ENCODE measurements around the gene TUG1.

Gene TUG1

DNA sequence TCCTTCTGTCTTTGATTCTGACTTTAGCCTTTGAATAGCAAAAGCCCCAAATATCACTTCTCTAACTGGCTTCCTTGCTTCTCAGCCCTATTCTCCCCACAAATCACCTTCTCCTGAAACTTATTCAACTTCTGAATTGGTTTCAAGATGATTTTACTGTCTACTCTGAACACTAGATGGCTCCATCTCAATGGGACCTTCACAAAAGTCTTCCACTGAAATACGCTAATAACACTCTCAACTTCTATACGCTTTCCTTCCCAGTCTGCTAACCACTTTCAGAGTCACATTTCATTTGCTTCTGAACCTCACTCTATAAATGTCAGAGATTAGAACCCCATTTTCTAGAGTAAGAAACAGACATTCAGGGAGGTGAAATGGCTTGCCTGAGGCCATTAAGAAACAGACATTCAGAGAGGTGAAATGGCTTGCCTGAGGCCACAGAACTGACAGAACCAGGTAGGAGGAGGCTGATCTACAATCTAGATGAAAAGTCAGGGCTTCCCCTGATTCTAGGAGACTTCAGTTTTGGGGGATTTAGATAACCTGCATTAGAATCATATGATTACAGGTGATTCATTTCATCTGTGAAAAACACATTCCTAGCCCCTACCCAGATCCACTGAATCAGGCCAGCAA, 21.1 kb upstream of the TUG1 start:
- Histone ChIP-seq H3K4me1 (ENCODE audit: insufficient read depth, low read length, severe bottlenecking) (no peaks in the 10 kb centered on the region), H3K79me2 (ENCODE audit: insufficient read depth, low read length) (no peaks in the 10 kb centered on the region), H3K9me2 (ENCODE audit: low read depth, low read length) (no peaks in the 10 kb centered on the region), H3K4me2 (ENCODE audit: low read length) (no peak overlapping the region), H3F3A (ENCODE audit: insufficient read depth, low read length) (no peaks in the 10 kb centered on the region), H3K4me3 (ENCODE audit: low read depth, low read length, poor library complexity, severe bottlenecking) (no peak overlapping the region), H3K36me3 (ENCODE audit: insufficient read depth, low read length) (peaks cover 90% of the 10 kb centered on the region), H3K27ac (ENCODE audit: low read depth, low read length, poor library complexity, severe bottlenecking) (no peak overlapping the region), H3K9me3 (ENCODE audit: low read length) (no peaks in the 10 kb centered on the region), H4K20me1 (ENCODE audit: insufficient read depth, low read length) (no peaks in the 10 kb centered on the region), H2AFZ (ENCODE audit: low read length) (no peak overlapping the region), H3K27me3 (ENCODE audit: insufficient read depth, low read length) (no peaks in the 10 kb centered on the region), H3K9ac (ENCODE audit: low read length) (no peak overlapping the region)
- TF ChIP-seq, protein P1, sequence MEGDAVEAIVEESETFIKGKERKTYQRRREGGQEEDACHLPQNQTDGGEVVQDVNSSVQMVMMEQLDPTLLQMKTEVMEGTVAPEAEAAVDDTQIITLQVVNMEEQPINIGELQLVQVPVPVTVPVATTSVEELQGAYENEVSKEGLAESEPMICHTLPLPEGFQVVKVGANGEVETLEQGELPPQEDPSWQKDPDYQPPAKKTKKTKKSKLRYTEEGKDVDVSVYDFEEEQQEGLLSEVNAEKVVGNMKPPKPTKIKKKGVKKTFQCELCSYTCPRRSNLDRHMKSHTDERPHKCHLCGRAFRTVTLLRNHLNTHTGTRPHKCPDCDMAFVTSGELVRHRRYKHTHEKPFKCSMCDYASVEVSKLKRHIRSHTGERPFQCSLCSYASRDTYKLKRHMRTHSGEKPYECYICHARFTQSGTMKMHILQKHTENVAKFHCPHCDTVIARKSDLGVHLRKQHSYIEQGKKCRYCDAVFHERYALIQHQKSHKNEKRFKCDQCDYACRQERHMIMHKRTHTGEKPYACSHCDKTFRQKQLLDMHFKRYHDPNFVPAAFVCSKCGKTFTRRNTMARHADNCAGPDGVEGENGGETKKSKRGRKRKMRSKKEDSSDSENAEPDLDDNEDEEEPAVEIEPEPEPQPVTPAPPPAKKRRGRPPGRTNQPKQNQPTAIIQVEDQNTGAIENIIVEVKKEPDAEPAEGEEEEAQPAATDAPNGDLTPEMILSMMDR (IDR thresholded peaks at IDR 0.05; ENCODE audit: low read length): peak; percentile 68
- no peak for TF ChIP-seq EZH2 (IDR thresholded peaks at IDR 0.05; ENCODE audit: borderline replicate concordance, low read length)

DNA sequence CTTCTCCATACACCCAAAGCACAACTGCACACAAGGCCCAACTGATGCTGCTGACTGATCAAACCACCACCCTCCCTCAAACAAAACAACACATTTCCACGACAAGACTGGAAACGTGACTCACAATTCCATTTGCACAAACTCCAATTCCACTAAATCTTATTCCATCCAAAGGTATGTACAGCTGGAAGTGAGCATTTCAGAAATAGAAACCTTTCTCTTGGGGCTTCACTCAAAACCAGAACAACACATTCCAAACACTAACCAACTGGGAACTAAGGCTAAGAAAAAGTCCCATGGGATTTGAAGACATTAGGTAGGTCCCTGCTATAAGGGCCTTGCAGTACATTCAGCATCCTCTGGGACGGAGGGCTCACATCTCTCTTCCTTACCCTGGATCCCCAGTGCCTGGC, 20.1 kb upstream of the TUG1 start:
- no peak overlapping the region for H3K9ac ChIP-seq (ENCODE audit: low read length)
- no peaks in the 10 kb centered on the region for H3F3A ChIP-seq (ENCODE audit: insufficient read depth, low read length)
- H2AFZ ChIP-seq (ENCODE audit: low read length): no peak overlapping the region
- no peak overlapping the region for H3K4me2 ChIP-seq (ENCODE audit: low read length)
- no peaks in the 10 kb centered on the region for H3K79me2 ChIP-seq (ENCODE audit: insufficient read depth, low read length)
- peaks cover 82% of the 10 kb centered on the region for H3K36me3 ChIP-seq (ENCODE audit: insufficient read depth, low read length)
- no peaks in the 10 kb centered on the region for H3K9me3 ChIP-seq (ENCODE audit: low read length)
- H3K27ac ChIP-seq (ENCODE audit: low read depth, low read length, poor library complexity, severe bottlenecking): no peak overlapping the region
- no peaks in the 10 kb centered on the region for H3K27me3 ChIP-seq (ENCODE audit: insufficient read depth, low read length)
- H3K4me1 ChIP-seq (ENCODE audit: insufficient read depth, low read length, severe bottlenecking): no peaks in the 10 kb centered on the region
- no peaks in the 10 kb centered on the region for H3K9me2 ChIP-seq (ENCODE audit: low read depth, low read length)
- no peaks in the 10 kb centered on the region for H4K20me1 ChIP-seq (ENCODE audit: insufficient read depth, low read length)
- no peak for TF ChIP-seq EZH2 (IDR thresholded peaks at IDR 0.05; ENCODE audit: borderline replicate concordance, low read length)
- TF ChIP-seq, protein P1 (IDR thresholded peaks at IDR 0.05; ENCODE audit: low read length): no peak
- H3K4me3 ChIP-seq (ENCODE audit: low read depth, low read length, poor library complexity, severe bottlenecking): no peak overlapping the region

DNA sequence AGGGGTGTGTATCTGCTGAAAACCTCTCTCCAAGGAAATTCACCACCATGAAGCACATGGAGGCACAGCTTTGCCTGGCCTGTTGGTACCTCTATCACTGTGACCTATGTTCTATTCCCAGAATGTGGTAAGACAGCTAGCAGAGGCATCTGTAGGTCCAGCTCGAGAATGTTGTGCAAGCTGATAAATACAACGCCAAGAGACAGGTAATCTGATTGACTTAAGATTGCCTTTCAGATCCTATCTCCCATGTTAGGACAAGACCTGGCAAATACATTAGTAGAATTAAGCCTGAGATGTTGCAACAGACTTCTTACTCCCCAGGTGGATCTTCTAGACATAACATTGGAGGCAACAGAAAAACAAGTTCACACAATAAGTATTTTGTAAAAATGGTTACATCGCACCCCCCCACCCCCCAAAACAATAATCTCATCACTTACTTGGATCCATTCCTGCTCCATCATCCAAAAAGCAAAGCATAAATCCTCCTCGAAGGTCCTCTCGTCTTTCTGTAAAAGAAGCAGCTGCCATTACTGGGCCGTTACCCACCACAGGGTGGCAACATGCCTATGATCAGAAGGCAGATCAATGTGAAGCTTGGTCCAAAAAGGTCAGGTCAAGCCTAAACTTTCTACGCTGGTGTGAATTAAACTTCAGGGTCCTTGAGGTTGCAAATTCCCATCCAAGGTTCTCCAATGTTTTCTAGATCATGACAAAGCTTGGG, 19.0 kb upstream of the TUG1 start:
- Histone ChIP-seq H3K4me2 (ENCODE audit: low read length) (no peak overlapping the region), H3K9me3 (ENCODE audit: low read length) (no peaks in the 10 kb centered on the region), H3K36me3 (ENCODE audit: insufficient read depth, low read length) (peaks cover 80% of the 10 kb centered on the region), H2AFZ (ENCODE audit: low read length) (no peak overlapping the region), H3K27me3 (ENCODE audit: insufficient read depth, low read length) (no peaks in the 10 kb centered on the region), H3K9me2 (ENCODE audit: low read depth, low read length) (no peaks in the 10 kb centered on the region), H3K9ac (ENCODE audit: low read length) (no peak overlapping the region), H4K20me1 (ENCODE audit: insufficient read depth, low read length) (no peaks in the 10 kb centered on the region), H3K4me3 (ENCODE audit: low read depth, low read length, poor library complexity, severe bottlenecking) (no peak overlapping the region), H3K4me1 (ENCODE audit: insufficient read depth, low read length, severe bottlenecking) (no peaks in the 10 kb centered on the region), H3F3A (ENCODE audit: insufficient read depth, low read length) (no peaks in the 10 kb centered on the region), H3K79me2 (ENCODE audit: insufficient read depth, low read length) (no peaks in the 10 kb centered on the region), H3K27ac (ENCODE audit: low read depth, low read length, poor library complexity, severe bottlenecking) (no peak overlapping the region)
- no peak for TF ChIP-seq EZH2 (IDR thresholded peaks at IDR 0.05; ENCODE audit: borderline replicate concordance, low read length)
- TF ChIP-seq, protein P1 (IDR thresholded peaks at IDR 0.05; ENCODE audit: low read length): no peak

Measured in OCI-LY1 (cell line).